RWPE2 (cell line): ENCODE measurements around the gene GRAP2.

Experiments used
- ATAC-seq: fragments of 200-7000 bp; cut with Tn5 transposase; 3 replicates; pipeline ENCODE4 v1.9.1; 2021; ENCODE audit warnings: low read depth
- DNase-seq: peaks from one replicate; pipeline ENCODE4 v3.0.0-alpha.2; 2020; ENCODE audit warnings: low spot score
- H3K27ac ChIP-seq: fragments of 450-650 bp; 2 replicates; pipeline ENCODE4 v1.5.1; 2017; ENCODE audit warnings: mild to moderate bottlenecking; ENCODE audit not compliant: poor library complexity, severe bottlenecking
- H3K27me3 ChIP-seq: fragments of 250-450 bp; sonication (Bioruptor Pico); 2 replicates; pipeline ENCODE4 v1.5.1; 2021; ENCODE audit warnings: mild to moderate bottlenecking, moderate library complexity; ENCODE audit not compliant: insufficient read depth, poor library complexity, severe bottlenecking
- H3K36me3 ChIP-seq: fragments of 250-450 bp; sonication (Bioruptor Pico); 2 replicates; pipeline ENCODE4 v1.5.1; 2020; ENCODE audit warnings: low read depth, mild to moderate bottlenecking, moderate library complexity
- H3K4me1 ChIP-seq: fragments of 250-450 bp; sonication (Bioruptor Pico); 2 replicates; pipeline ENCODE4 v1.5.1; 2021; ENCODE audit warnings: mild to moderate bottlenecking, moderate library complexity; ENCODE audit not compliant: insufficient read depth, poor library complexity, severe bottlenecking
- H3K4me3 ChIP-seq: fragments of 250-450 bp; sonication (Bioruptor Pico); 2 replicates; pipeline ENCODE4 v1.5.1; 2021; ENCODE audit warnings: mild to moderate bottlenecking, moderate library complexity; ENCODE audit not compliant: severe bottlenecking
- H3K9me3 ChIP-seq: fragments of 250-450 bp; sonication (Bioruptor Pico); 2 replicates; pipeline ENCODE4 v1.5.1; 2021; ENCODE audit warnings: mild to moderate bottlenecking, moderate library complexity; ENCODE audit not compliant: severe bottlenecking
- CTCF ChIP-seq: fragments of 450-650 bp; IDR thresholded peaks from one replicate; pipeline ENCODE4 v1.5.1; 2017; ENCODE audit warnings: mild to moderate bottlenecking, moderate library complexity; ENCODE audit not compliant: poor library complexity, severe bottlenecking

Gene GRAP2

GRCh38 chr22:40021401-40022000 lies 120.6 kb downstream of the GRAP2 start:
- H3K36me3 ChIP-seq, result peaks cover 22% of the 10 kb centered on the region
- TF ChIP-seq CTCF, result no peak
- H3K4me3 ChIP-seq, result no peak overlapping the region
- no peaks in the 10 kb centered on the region for H3K27me3 ChIP-seq
- H3K4me1 ChIP-seq, result peaks cover 23% of the 10 kb centered on the region
- DNase-seq (no peak), ATAC-seq (no peak)
- H3K27ac ChIP-seq, result no peak overlapping the region
- H3K9me3 ChIP-seq, result no peaks in the 10 kb centered on the region

DNA sequence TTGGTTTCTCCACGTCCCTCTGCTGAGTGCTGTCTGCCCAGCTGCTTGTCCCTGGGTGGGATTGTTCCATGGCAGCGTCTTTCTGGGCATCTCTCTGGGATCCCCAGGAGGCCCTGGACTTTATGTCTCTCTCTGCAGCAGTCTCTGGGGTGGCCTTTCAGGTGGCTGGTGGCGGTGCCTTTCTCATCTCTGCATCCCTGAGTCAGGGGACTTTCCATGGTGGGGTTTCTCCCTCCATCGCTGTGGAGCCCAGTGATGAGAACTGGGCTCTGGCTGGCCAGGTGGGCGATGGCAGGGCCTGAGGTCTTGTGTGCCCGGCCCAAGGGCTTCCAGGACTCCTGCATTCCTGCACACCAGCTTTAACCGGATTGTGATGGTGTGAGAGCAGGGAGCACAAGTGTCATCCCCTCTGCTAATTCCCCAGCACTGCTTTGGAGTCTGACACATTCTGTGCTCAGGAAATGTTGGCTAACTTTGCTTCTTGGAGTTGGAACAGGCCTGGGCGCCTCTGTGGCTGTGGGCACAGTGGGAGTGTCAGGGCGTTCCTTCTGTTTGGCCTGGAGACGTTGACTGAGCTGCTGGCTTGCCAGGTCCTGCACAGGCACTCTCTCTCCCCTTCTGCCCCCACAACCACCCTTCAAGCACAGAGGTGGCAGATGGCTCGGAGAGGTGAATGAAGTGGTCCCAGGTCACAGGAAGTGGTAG lies 121.8 kb downstream of the GRAP2 start:
- TF ChIP-seq CTCF, result no peak
- Histone ChIP-seq H3K27ac (peak overlapping the region; percentile 60), H3K27me3 (no peaks in the 10 kb centered on the region), H3K4me1 (peaks cover 23% of the 10 kb centered on the region), H3K9me3 (no peaks in the 10 kb centered on the region), H3K36me3 (peaks cover 22% of the 10 kb centered on the region), H3K4me3 (no peak overlapping the region)
- DNase-seq (no peak), ATAC-seq (peak; percentile 91)
